Measurements from ENCODE around the gene GSC2.

GSC2 gene

GRCh38 chr22:19152942-19153883 lies 3.1 kb upstream of the GSC2 start:
- no peak for DNase-seq (ENCODE audit: low read depth)

GRCh38 chr22:19151329-19152191 lies 1.5 kb upstream of the GSC2 start:
- no peak for DNase-seq (ENCODE audit: low read depth)

- no peak for DNase-seq (ENCODE audit: low read depth)
Measured at GRCh38 chr22:19150482-19151328, 613 bp upstream of the GSC2 start.

- peak; percentile 22 for DNase-seq (ENCODE audit: low read depth)
Measured at GRCh38 chr22:19149047-19149883, 827 bp downstream of the GSC2 start.

DNA sequence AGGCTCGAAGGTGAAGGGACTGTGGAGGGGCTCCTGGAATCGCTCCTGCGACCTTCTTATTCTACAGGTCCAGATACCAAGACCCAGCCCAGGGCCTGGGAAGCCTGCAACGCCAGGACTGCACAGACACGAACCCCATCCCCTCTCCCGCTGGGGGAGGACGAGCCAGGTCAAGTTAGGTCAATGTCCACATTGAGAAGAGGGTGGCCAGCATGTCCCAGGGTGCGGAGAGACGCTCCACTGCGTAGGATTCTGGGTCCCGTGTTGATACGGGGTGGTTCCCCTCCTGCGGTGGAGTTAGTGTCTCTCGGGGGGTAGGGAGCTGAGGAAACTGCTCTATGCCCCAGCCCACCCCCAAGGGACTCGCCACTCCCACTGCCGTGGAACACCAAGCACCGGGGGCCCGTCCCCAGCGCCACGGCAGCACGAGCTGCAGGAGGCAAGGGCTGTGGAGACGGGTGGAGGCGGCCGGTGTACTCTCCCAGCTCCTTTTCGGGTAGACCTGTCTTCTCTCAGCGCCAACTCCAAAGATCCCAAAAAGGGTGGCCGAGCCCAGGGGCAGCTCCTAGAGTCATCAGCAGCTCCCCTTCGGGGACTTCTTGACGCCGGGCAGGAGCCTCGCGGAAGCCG lies 1.6 kb downstream of the GSC2 start:
- no peak for DNase-seq (ENCODE audit: low read depth)

DNA sequence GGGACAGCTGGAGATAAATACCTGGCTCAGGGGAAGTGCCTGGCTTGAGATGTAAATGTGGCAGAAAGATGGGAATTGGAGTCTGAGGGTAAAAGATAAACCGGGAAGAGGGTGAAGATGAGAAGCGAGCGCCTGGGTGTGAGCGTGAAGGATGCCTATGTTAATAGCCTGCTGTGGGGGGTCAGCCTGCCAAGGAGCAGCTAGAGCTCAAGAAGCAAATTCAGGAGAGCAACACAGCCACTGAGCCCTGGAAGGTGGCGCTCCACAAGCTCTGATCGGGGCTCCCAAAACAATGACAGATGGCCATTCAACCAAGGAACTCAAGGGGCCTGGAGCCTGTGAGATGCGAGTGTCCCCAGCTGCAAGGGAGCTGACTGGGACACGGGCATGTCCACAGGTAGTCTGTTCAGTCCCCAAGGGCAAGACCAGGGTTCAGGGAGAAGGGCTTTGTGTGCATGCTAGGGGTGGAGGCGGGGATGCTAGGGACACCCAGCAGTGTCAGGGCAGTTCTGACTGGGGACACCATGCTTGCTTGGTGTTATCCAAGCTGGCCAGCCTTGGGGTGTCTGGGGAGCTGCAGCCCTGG lies 2.8 kb downstream of the GSC2 start:
- DNase-seq (ENCODE audit: low read depth), result no peak

- DNase-seq (ENCODE audit: low read depth), result no peak
Measured at GRCh38 chr22:19146215-19146968, 3.7 kb downstream of the GSC2 start.

DNA sequence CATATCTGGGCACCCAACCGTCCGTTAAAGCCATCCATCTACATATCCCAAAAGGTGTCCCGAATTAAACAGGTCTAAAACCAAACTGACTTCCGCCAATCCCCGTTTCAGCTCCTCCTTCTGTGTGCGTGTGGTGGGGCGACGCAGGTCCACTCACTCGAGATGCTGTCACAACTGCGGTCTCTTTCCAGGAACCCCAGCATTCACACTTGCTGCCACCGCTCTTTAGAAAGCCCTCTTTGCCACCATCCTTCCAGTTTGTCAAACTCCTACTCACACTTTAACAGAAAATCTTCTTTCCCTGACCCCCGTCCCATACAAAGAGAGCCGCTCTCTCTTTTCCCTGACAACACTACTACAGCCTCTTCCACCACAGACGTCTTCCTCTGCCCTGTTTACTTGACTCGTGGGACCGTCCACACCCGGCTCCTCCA lies 6.1 kb downstream of the GSC2 start:
- peak; percentile 27 for DNase-seq (ENCODE audit: low read depth)

DNA sequence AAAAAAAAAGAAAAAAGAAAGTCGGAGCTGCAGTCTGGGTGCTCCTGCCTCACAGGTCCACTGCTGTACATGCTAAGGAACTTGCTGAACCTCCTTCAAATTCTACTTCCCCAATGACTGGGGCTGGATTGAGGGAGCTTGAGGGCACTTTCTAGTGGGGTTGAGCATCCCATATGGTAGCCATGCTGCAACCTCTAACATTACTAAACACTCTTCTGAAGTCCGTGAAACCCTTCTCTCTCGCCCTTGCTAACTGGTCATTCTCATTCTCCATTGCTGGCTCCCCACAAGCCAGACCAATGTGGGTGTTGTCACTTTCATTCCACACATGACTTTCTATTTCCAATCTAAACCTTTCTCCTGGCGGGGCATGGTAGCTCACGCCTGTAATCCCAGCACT lies 6.9 kb downstream of the GSC2 start:
- DNase-seq (ENCODE audit: low read depth), result no peak

- no peak for DNase-seq (ENCODE audit: low read depth)
Measured at GRCh38 chr22:19142394-19142793, 7.7 kb downstream of the GSC2 start.

- DNase-seq (ENCODE audit: low read depth), result no peak
Measured at GRCh38 chr22:19139974-19140373, 10.1 kb downstream of the GSC2 start.

GRCh38 chr22:19139001-19139356 lies 11.1 kb downstream of the GSC2 start:
- no peak for DNase-seq (ENCODE audit: low read depth)

GRCh38 chr22:19138217-19139000 lies 11.7 kb downstream of the GSC2 start:
- DNase-seq (ENCODE audit: low read depth), result no peak

GRCh38 chr22:19137384-19138216 lies 12.5 kb downstream of the GSC2 start:
- DNase-seq (ENCODE audit: low read depth), result no peak

GRCh38 chr22:19136915-19137314 lies 13.2 kb downstream of the GSC2 start:
- no peak for DNase-seq (ENCODE audit: low read depth)

- DNase-seq (ENCODE audit: low read depth), result no peak
Measured at GRCh38 chr22:19134874-19135273, 15.2 kb downstream of the GSC2 start.

GRCh38 chr22:19134176-19134831 lies 15.8 kb downstream of the GSC2 start:
- no peak for DNase-seq (ENCODE audit: low read depth)

All from iris pigment epithelial cell (primary cell).